ENCODE data around the gene TM4SF4. TPM values are rescaled to one million over a fixed set of nuclear protein-coding genes. Genes with fewer than 3 reads are reported as not detected.

Gene TM4SF4
- total RNA-seq, 4 donors from 2014 or later = not detected

- Histone ChIP-seq H3K9me3 (no peaks in the 10 kb centered on the region), H3K27ac (peak overlapping the region in 1 of 4 donors; percentile 43), H3K27me3 (no peaks in the 10 kb centered on the region), H3K4me1 (peaks cover 0 to 34% (median 0%) of the 10 kb centered on the region in 3 donors), H3K4me3 (no peak overlapping the region), H3K36me3 (no peaks in the 10 kb centered on the region)
- WGBS, 2 donors = 38 to 44% methylated on average over 14 of the region's 14 CpGs
- no peak for DNase-seq
- TF ChIP-seq POLR2A (IDR thresholded peaks at IDR 0.05) (no peak), CTCF (IDR thresholded peaks at IDR 0.05) (no peak)
- intact Hi-C loops (cut with DNase I) = no loop called here
These were observed 33.2 kb downstream of the TM4SF4 start for GRCh38 chr3:149507491-149508324.

- no peak for DNase-seq
- no peak for TF ChIP-seq CTCF (IDR thresholded peaks at IDR 0.05)
- no peak for TF ChIP-seq POLR2A (IDR thresholded peaks at IDR 0.05)
- Histone ChIP-seq H3K27me3 (no peaks in the 10 kb centered on the region), H3K4me3 (no peak overlapping the region), H3K4me1 (peaks cover 0 to 34% (median 0%) of the 10 kb centered on the region in 3 donors), H3K36me3 (no peaks in the 10 kb centered on the region), H3K9me3 (no peaks in the 10 kb centered on the region), H3K27ac (no peak overlapping the region)
- 67 to 86% methylated on average over 1 to 2 of the region's 3 CpGs for WGBS, 2 donors
- intact Hi-C loops (cut with DNase I) = no loop called here
These were observed 35.0 kb downstream of the TM4SF4 start for GRCh38 chr3:149509526-149509925.

- H3K4me3 ChIP-seq = no peak overlapping the region
- WGBS, 2 donors = 83 to 86% methylated on average over 3 of the region's 3 CpGs
- no peaks in the 10 kb centered on the region for H3K9me3 ChIP-seq
- DNase-seq = no peak
- no peaks in the 10 kb centered on the region for H3K36me3 ChIP-seq
- intact Hi-C loops (cut with DNase I) = no loop called here
- no peaks in the 10 kb centered on the region for H3K27me3 ChIP-seq
- no peak for TF ChIP-seq POLR2A (IDR thresholded peaks at IDR 0.05)
- no peak for TF ChIP-seq CTCF (IDR thresholded peaks at IDR 0.05)
- no peak overlapping the region for H3K27ac ChIP-seq
- H3K4me1 ChIP-seq = peaks cover 0 to 34% (median 0%) of the 10 kb centered on the region in 3 donors
These were observed 36.0 kb downstream of the TM4SF4 start for GRCh38 chr3:149510480-149510879.

GRCh38 chr3:149511040-149511626 lies 36.6 kb downstream of the TM4SF4 start:
- no peak for DNase-seq
- no peak overlapping the region for H3K4me3 ChIP-seq
- no peak for TF ChIP-seq CTCF (IDR thresholded peaks at IDR 0.05)
- no peak for TF ChIP-seq POLR2A (IDR thresholded peaks at IDR 0.05)
- H3K27me3 ChIP-seq = no peaks in the 10 kb centered on the region
- intact Hi-C loops (cut with DNase I) = no loop called here
- 35 to 57% methylated on average over 3 of the region's 3 CpGs for WGBS, 2 donors
- no peaks in the 10 kb centered on the region for H3K36me3 ChIP-seq
- no peak overlapping the region for H3K27ac ChIP-seq
- H3K9me3 ChIP-seq = no peaks in the 10 kb centered on the region
- H3K4me1 ChIP-seq = peaks cover 0 to 34% (median 0%) of the 10 kb centered on the region in 3 donors

- Histone ChIP-seq H3K36me3 (peaks cover 0 to 5% (median 0%) of the 10 kb centered on the region in 3 donors), H3K4me1 (peaks cover 0 to 32% (median 3%) of the 10 kb centered on the region in 3 donors), H3K27me3 (no peaks in the 10 kb centered on the region), H3K4me3 (no peak overlapping the region), H3K27ac (no peak overlapping the region), H3K9me3 (no peaks in the 10 kb centered on the region)
- TF ChIP-seq POLR2A (IDR thresholded peaks at IDR 0.05) = no peak
- peak; percentile 56 to 82 (median 74) for TF ChIP-seq CTCF (IDR thresholded peaks at IDR 0.05)
- 14 to 15% methylated on average over 9 of the region's 9 CpGs for WGBS, 2 donors
- intact Hi-C loops (cut with DNase I) = no loop called here
- no peak for DNase-seq
These were observed 37.7 kb downstream of the TM4SF4 start for GRCh38 chr3:149512073-149512782.

Measured in esophagus squamous epithelium (tissue), 5 donors.